Type B pancreatic cell (in vitro differentiated cells): ENCODE measurements around the gene BACH2. TPM values are rescaled to one million over a fixed set of nuclear protein-coding genes. Genes with fewer than 3 reads are reported as not detected.

ENCODE experiments used
- DNase-seq: peaks from one replicate; pipeline ENCODE4 v3.0.0; 2021; ENCODE audit warnings: mixed read lengths; ENCODE audit not compliant: unreplicated experiment; ENCODE audit errors: extremely low spot score
- H3K27ac Mint-ChIP-seq: 2 replicates; pipeline ENCODE4 v1.8.0; 2021; ENCODE audit warnings: mild to moderate bottlenecking, mixed read lengths
- H3K27me3 Mint-ChIP-seq: 2 replicates; pipeline ENCODE4 v1.8.0; 2021; ENCODE audit warnings: mixed read lengths
- H3K36me3 Mint-ChIP-seq: 2 replicates; pipeline ENCODE4 v1.8.0; 2021; ENCODE audit warnings: mixed read lengths
- H3K4me1 Mint-ChIP-seq: one replicate; pipeline ENCODE4 v1.8.0; 2021; ENCODE audit warnings: mixed read lengths; ENCODE audit not compliant: unreplicated experiment
- H3K4me3 Mint-ChIP-seq: 2 replicates; pipeline ENCODE4 v1.8.0; 2021; ENCODE audit warnings: mild to moderate bottlenecking, mixed read lengths
- H3K9me3 Mint-ChIP-seq: 2 replicates; pipeline ENCODE4 v1.8.0; 2021; ENCODE audit warnings: mixed read lengths
- CTCF ChIP-seq: fragments of 200-600 bp; sonication (generic); conservative IDR thresholded peaks from 2 replicates; pipeline ENCODE4 v1.5.0; 2021; ENCODE audit warnings: antibody characterized with exemption, mild to moderate bottlenecking
- total RNA-seq: library from RNA; stranded (reverse); gene quantifications from 2 replicates; pipeline ENCODE4 v1.2.1, GENCODE V29; 2021; ENCODE audit warnings: low replicate concordance

The BACH2 gene
- total RNA-seq, 1 donor from 2014 or later = 33.5 TPM

GRCh38 chr6:90044182-90044832, 252.3 kb downstream of the BACH2 start:
- TF ChIP-seq CTCF = no peak
- no peak for DNase-seq
- Mint-ChIP-seq H3K4me1 (no peaks in the 10 kb centered on the region), H3K9me3 (no peaks in the 10 kb centered on the region), H3K27me3 (no peaks in the 10 kb centered on the region), H3K27ac (no peak overlapping the region), H3K36me3 (no peaks in the 10 kb centered on the region), H3K4me3 (no peak overlapping the region)

GRCh38 chr6:90040931-90041330, 255.7 kb downstream of the BACH2 start:
- TF ChIP-seq CTCF = no peak
- H3K27ac Mint-ChIP-seq = no peak overlapping the region
- H3K27me3 Mint-ChIP-seq = no peaks in the 10 kb centered on the region

GRCh38 chr6:90039911-90040310, 256.7 kb downstream of the BACH2 start:
- Mint-ChIP-seq H3K36me3 (peaks cover 10% of the 10 kb centered on the region), H3K27ac (no peak overlapping the region), H3K4me3 (no peak overlapping the region), H3K27me3 (no peaks in the 10 kb centered on the region), H3K4me1 (peaks cover 6% of the 10 kb centered on the region), H3K9me3 (peaks cover 7% of the 10 kb centered on the region)
- no peak for DNase-seq
- no peak for TF ChIP-seq CTCF

More at GRCh38 chr6:90040931-90041330, 255.7 kb downstream of the BACH2 start:
- peaks cover 7% of the 10 kb centered on the region for H3K9me3 Mint-ChIP-seq
- no peak for DNase-seq
- H3K4me3 Mint-ChIP-seq = no peak overlapping the region
- peaks cover 10% of the 10 kb centered on the region for H3K36me3 Mint-ChIP-seq
- H3K4me1 Mint-ChIP-seq = no peaks in the 10 kb centered on the region

GRCh38 chr6:90038961-90039653, 257.5 kb downstream of the BACH2 start:
- Mint-ChIP-seq H3K27me3 (no peaks in the 10 kb centered on the region), H3K36me3 (peaks cover 10% of the 10 kb centered on the region), H3K27ac (no peak overlapping the region), H3K4me1 (peaks cover 7% of the 10 kb centered on the region), H3K4me3 (no peak overlapping the region), H3K9me3 (peaks cover 7% of the 10 kb centered on the region)
- TF ChIP-seq CTCF = no peak
- no peak for DNase-seq

GRCh38 chr6:90036963-90037362, 259.7 kb downstream of the BACH2 start:
- H3K27me3 Mint-ChIP-seq = no peaks in the 10 kb centered on the region
- peaks cover 10% of the 10 kb centered on the region for H3K36me3 Mint-ChIP-seq
- H3K4me1 Mint-ChIP-seq = peaks cover 10% of the 10 kb centered on the region
- H3K9me3 Mint-ChIP-seq = peaks cover 7% of the 10 kb centered on the region
- DNase-seq = no peak
- H3K27ac Mint-ChIP-seq = no peak overlapping the region
- no peak overlapping the region for H3K4me3 Mint-ChIP-seq
- no peak for TF ChIP-seq CTCF
